HG03039 (cell line): Measurements from ENCODE around the gene GADL1.

Experiments used
- ATAC-seq: cut with Tn5 transposase; IDR thresholded peaks from one replicate; pipeline ENCODE4 v1.9.1; 2021; ENCODE audit warnings: mild to moderate bottlenecking, moderate library complexity; ENCODE audit not compliant: unreplicated experiment

GADL1 gene

DNA sequence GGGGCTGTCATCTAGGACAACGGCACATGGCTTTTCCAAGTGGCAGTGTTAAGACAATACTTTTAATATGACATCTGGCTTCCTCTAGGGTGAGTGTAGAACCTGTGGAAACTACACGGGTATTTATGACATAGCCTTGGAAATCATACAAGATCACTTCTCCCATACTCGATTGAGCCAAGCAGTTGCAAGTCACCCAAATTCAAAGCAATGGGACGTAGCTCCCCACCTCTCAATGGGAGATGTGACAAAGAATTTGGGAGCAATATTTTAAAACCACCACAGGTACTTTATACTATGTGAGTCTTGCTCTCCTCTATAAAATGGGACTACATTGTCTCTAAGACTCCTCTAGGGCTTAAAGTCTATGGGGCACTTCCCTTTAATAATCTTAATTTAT lies 194.5 kb downstream of the GADL1 start:
- no peak for ATAC-seq

DNA sequence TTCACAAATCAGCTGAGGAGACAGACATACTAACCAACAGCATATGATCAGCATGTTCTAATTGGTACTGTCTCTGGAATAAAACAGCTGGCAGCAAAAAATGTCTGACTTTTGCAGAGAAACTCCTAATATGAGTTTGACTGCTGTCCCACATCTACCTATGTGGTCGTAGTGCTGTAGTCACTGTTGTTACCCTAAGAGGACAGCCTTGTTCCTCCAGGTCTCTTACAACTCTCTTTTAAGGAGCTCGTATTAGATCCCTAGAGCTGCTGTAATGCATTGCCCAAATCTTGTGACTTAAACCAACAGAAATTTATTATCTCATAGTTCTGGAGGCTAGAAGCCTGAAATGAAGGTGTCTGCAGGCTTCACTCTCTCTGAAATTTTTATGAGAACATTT lies 195.9 kb downstream of the GADL1 start:
- ATAC-seq = no peak

DNA sequence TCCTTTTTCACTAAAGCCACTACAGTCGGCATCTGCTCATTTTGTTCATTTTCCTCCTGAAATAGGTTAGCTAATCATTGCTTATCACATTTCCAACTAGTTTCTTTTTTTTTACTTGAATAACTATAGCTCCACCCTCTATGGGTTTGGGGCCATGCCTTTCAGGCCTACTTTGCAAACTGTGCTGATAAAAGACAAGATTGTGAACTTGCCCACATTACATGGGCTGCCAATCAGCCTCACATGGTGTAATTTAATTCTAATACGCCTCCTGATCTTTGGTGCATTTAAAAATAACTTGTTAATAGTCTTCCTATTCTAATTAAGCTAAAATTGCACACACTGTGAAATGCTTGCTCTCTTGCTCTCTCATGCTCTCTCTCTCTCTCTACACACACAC lies 197.6 kb downstream of the GADL1 start:
- ATAC-seq = no peak

DNA sequence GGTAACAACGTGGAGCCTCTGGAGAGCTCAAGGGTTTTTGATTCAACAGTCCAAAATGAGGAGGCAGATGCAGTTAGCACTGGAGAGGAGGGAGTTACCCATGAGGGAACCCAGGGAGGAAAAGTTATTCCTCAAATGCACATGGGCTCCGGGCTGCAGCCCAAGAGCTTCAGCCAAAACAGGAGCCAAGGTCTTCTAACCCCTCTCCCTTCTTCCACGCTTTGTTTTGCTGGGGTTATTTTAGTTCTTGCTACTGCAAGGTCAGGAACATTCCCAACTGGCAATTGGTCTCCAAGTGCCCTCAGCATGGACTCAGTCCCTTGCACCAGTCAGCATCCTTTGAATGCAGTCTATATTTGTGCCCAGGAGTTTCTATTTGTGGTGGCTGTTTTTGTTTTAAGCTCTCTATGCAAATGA lies 198.1 kb downstream of the GADL1 start:
- ATAC-seq = no peak

DNA sequence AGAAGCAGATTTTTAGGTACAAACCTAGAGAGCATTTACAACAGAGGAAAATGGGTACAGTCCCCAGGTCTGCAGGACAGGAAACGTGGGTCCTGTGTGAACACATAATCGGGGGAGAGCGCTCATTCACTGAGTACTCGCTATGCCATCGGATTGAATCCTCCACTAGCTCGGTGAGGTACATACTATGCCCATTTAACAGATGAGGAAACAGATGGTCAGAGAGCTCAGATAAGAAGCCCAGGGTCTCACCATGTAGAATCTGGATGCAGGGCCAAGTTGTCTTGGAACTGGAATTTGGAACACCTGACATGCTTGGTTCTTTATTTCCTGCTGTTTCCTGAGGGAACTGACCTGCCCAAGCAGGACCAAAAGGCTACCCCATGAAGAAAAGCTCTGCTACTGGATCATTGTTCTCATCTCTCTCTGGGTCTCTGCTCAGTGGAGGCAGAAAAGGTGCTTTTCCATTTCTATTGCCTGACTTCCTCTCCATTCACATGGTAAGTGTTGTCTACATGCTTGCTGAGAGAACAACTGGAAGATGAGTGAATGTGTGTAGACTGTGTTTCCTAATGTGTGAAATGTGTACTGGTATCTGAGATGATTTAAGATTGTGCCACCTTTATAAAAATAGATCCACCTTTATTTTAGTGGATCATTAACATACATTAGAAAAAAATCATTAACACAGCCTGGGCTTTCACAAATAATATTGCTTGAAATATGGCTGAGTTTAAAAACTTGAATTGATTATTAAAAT lies 199.0 kb downstream of the GADL1 start:
- ATAC-seq = no peak

DNA sequence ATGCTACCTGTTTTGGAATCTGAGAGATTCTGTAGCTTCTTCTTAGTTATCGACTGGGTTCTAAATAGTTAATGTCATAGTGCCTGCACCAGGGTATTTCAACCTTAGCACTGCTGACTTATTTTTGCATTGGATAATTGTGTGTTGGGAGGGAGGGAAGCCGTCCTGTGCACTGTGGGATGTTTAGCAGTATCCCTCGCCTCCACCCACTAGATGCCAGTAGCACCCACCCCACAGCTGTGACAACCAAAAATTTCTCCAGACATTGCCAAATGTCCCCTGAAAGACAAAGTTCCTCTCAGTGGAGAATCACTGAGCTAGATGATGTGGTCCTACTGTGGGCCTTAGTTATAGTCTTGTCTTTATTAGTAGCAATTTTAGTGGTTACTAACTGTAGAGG lies 199.8 kb downstream of the GADL1 start:
- ATAC-seq = no peak

DNA sequence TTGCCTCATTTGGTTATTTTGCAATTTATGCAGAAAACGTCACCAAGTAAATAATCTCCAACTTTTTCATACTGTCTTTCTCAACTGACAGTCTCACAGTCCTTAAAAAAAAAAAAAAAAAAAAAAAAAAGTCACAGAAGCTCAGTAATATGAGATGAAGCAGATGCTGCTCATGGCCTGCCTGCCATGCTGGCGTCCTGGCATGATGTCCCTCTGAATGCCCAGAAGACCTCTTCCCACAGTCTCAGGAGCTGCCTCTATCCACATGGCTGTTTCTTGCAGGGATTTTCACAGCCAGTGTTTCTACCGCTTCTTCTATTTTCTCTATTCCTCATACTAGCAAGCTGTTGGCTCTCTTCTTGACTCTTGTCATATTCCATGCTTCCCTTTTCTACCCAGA lies 200.3 kb downstream of the GADL1 start:
- no peak for ATAC-seq

DNA sequence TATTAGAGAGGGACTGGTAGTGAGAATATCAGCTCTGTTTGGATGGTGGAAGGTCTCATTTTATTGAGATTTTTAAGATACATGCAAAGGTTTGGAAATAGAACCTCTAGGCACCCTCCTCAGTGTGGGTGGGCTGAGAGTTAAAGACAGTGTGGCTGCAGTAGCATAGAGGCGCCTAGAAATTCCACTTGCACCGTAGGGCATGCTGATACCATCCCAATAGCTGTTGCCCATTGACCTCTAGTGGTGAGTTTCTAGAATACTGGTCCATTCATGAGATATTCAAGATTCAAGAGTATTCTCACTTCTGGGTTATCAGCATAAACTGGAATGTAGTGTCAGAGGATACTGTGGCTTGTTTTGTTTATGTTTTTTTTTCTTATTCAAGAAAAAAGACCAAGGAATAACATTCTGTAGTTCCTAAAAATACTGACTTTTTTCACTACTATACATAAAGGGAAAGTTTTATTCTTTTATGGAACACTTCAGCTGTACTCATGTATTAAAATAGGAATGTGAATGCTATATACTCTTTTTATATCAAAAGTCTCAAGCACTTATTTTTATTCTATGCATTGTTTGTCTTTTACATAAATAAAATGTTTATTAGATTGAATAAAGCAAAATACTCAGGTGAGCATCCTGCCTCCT lies 200.9 kb downstream of the GADL1 start:
- ATAC-seq = peak; percentile 96

DNA sequence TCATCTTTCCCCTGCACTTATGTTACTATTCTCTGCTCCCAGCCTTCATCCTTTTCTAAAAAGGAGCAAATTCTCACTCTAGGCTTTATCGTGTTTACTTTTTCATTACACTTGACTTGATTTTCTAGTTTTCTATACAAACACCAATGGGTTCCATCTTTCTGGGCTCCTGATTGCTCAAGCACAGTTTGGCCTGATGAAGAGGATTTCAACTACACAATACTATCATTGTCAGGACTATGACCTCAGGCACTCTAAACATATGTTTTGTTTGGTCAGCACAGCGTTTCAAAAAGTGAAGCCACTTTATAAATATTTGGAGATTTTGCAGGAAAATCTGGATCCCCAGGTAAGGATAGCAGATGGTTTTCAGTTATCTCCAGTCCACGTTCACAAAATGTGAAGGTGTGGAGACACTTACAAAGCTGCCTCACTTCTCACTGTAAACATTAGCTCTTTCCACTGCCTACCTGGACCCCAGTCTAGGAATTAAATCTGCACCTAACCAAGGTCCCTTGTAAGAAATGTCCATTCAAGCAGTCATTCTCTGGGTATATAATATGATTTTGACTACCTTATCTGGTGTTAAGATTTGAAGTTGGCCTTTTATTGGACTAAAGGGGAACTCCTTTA lies 201.8 kb downstream of the GADL1 start:
- ATAC-seq = no peak

DNA sequence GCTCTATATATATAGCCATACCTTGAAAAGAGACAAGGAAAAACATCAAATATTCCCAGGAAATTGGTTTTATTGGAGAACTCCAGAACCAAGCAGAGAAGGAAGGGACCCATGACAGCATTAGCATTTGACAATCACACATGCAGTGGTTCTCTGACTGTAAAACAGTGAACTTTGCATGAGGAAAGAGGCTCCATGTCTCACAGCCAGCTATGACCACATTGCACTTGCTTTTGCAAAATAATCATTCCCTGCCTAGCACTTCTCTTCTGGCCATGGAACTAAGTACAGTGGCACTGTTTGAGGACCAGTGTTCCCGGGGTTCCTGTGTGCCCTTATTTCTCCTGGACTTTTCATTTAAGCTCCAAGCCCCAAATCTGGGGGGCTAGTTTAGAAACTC lies 202.5 kb downstream of the GADL1 start:
- no peak for ATAC-seq

DNA sequence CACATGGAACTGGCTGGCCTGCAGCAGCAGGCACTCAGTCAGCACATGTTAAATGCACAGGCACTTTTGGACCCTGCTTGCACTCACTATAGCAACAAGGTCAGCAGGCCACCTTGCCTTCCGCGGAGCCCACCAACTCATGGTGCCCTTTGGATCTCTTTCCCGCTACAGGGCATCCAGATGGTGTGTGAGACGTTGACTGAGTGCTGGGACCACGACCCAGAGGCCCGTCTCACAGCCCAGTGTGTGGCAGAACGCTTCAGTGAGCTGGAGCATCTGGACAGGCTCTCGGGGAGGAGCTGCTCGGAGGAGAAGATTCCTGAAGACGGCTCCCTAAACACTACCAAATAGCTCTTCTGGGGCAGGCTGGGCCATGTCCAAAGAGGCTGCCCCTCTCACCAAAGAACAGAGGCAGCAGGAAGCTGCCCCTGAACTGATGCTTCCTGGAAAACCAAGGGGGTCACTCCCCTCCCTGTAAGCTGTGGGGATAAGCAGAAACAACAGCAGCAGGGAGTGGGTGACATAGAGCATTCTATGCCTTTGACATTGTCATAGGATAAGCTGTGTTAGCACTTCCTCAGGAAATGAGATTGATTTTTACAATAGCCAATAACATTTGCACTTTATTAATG lies 203.1 kb downstream of the GADL1 start:
- no peak for ATAC-seq

DNA sequence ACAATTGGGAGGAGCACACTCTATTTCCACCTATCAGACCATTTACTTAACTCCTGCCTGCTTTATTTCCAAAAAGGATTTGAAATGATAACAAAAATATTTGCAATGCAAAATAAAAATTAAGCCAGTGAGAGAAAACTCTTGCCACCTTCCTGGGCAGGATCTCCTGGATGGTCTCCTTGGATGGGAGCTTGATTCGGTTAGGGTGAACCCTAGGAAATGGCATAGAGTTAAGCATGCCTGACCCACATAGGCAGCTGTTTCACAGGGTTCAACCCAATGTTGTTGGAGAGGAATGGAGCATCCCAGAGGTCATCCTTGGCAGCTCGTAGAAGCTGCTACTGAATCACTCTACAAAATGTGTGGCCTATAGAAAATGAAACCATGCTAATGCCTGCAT lies 204.3 kb downstream of the GADL1 start:
- ATAC-seq = no peak

DNA sequence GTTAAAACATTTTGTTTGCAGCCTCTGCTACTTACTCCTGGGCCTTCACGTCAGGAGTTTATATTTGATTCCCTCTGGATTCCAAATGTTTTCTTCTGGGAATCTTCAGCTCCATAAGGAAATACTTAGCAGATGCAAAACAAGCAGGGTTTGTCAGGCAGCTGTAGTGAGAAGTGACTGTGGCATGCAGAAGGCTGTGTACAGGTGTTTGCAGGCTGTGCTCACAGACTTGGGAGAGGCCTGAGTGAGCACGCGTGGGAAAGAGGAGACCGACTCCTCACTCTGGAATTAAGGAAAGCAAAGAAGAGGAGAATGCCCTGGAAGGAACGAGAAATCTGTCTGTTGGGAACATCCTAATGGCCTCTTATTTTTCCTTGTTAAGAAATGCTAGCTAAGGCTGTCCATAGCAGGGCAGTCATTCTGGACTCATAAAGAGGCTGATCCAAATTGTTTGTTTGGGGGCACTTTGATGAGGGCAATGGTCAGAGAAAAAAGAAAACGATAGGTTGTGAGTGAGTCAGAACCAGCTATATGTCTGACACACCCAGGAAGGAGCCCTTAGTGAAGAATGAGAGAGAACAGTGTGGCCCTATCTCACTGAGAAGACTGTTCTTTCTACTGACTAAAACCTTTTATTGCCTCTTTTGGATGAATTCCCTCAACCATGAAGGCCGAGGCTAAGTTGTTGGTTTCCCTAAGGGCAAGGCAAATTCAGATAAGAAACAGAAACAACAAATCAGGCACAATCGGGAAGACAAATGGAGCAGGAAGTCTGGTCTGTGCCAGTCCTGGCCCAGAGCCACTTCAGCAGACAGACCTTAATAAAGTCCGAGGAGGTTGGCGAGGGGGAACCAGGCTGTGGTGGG lies 205.5 kb downstream of the GADL1 start:
- no peak for ATAC-seq

DNA sequence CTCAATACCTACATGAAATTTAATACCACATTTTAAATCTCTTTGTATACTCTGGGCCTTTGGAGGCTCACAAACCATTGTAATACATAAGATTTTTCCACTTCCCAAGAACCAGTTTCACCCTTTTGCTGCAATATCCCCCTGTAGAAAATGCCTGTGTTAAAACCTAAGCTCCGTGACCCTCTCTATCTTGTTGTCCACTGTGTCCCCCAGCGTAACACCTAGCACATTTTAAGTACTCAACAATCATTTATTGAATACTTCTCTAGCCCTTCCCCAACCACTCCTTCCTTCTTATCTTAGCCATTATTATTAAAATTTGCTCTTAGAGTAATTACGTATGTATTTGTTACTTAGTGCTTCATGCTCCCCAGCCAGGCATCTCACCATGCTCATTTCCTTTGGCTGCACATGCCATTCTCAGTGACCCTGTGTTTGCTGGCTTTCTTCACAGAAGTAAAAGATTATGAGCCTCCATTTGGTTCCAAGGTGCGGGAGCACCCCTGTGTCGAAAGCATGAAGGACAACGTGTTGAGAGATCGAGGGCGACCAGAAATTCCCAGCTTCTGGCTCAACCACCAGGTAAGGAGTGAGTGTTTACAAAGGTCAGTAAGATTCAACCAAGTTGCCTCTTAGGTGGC lies 206.4 kb downstream of the GADL1 start:
- ATAC-seq = no peak

DNA sequence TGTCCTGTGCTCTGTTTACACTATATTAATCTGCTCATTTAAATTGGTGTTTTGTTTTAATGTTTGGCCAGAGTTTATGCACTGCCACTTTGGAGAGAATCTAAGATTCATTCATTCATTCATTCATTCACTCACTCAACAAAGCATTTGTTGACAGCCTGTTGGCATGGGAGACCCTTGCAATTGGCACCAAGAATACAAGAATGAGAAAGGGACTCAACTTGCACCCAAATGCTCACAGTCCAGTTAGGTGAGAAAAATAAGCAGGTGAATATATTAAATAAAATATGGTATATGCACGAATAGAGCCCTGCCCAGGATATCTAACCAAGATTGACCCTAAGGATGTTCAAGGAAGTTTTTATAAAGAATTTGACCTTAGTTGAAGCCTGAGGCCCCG lies 207.7 kb downstream of the GADL1 start:
- no peak for ATAC-seq

DNA sequence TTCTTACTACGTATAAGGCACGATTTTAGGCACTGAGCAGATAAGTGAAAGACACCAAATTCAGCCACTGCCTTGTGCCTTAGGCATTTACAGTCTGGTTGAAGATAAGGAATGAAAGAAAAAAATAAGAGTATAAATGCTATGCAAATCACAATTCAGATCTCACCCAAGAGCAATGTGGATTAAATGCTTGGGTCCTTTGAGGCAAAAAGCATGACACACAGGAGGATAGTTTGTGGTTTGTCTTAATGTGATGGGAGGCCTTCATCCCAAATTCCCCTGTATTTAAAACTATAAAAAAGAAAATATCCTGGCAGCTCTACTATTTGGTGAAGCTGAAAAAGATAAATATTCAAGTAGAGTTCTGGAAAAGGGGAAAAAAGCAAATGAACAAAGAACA lies 208.3 kb downstream of the GADL1 start:
- ATAC-seq = no peak

DNA sequence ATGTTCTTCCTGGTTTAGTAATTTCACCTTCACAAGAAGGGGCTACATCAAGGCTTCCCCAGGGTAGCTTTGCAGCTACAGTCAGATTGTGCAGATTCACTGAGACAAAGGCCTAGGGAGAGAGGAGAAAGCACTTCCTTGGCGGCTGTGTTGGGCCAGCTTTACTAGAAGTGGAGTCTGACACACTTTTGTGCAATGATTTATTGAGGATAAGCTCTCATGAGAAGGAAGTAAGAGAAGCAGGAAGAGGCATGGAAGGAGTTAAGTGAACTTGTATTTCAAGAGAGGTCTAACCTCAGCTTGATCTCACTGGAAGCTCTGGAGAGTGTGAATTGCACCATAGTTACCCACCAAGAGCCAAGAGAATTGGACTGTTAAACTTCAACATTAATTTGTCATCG lies 209.2 kb downstream of the GADL1 start:
- ATAC-seq = no peak

DNA sequence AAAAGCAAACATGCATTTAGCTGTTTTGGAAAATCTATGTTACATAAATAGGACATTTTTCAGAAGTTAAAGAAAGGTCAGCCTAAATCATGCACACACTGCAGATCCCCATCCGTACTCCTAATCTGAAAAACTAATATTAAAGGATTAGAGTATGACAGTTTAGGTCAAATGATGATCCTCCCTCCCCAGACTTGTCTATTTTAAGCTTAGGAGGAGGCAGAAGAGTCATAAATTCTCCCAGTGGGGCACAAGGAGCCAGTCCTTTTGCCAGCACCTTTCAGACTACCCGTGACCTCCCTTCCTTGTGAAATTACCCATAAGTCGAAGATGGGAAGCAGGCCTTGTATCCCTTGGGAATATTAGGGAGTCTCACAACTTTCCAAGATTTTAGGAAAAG lies 210.1 kb downstream of the GADL1 start:
- no peak for ATAC-seq

DNA sequence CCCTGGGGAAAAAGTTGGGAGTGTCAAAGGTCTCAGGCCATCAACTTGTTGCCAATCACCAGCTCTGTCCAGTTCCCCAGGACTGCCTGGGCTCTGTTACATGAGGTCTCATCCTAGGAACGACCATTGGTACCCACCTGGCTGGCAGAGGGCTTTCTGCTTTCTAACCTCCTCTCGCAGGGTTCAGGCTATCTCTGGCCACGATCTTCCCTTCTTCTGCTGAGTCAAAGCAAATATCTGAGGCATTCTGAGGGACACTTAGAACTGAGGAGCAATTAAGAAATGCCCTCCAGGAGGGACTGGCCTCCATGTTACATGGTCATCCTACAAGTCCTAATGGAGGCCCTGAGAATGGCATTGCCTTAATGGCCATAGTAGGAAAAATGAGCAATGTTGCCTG lies 210.7 kb downstream of the GADL1 start:
- ATAC-seq = no peak

DNA sequence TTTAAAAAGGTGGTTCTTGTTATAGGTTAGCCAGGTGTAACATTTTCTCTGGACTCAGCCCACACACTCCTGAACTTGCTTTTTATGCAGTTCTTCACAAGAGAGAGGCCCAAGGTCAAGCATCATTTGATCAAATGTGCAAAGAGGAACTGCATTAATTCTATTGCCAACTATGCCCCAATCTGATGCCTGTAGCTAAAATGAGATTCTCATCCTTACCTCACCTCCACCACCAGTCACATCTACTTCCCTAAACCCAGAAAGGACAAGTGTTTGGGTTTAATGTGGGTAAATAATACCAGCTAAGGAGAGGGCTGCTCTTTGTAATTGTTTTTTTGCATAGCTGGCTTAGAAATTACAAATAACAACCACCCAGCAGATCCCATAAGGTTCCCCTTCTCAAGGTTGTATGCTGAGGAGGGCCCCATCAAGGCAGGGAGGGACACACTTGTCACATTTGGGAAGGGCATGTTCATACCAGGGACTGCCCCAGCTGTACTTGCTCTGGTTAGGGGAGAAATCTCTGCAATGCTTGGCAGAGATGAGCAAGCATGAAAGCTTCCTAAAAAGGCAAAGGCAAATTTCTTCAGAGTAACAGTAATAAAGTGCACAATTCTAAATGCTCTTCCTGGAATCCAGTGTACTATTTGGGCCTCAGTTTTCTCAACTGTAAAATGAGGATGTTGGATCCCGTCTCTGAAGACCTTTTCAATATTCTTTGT lies 211.9 kb downstream of the GADL1 start:
- ATAC-seq = no peak
